Gastroesophageal sphincter (tissue), 4 donors: Measurements from ENCODE around the gene PTPRN2. TPM values are rescaled to one million over a fixed set of nuclear protein-coding genes. Genes with fewer than 3 reads are reported as not detected.

Source experiments
- ATAC-seq: fragments of 150-250 bp; one replicate; pipeline ENCODE4 v1.9.1; 2016; ENCODE audit warnings: mild to moderate bottlenecking, moderate library complexity
- H3K27ac ChIP-seq, 4 donors: fragments of 200-600 bp; sonication (generic) in 3 of 4; 1 replicate in 3 of 4; 2 replicates in 1 of 4; pipeline ENCODE4 v1.5.1; 2016 to 2019
- H3K27me3 ChIP-seq: fragments of 200-600 bp; sonication (generic); one replicate; pipeline ENCODE4 v1.5.1; 2019
- H3K36me3 ChIP-seq, 2 donors: fragments of 200-600 bp; sonication (generic); one replicate each; pipeline ENCODE4 v1.5.1; 2019; ENCODE audit warnings: control low read depth in 1 of 2
- H3K4me1 ChIP-seq, 3 donors: fragments of 200-600 bp; sonication (generic); 1 replicate in 2 of 3; 2 replicates in 1 of 3; pipeline ENCODE4 v1.5.1; 2016 to 2019; ENCODE audit warnings: control low read depth in 2 of 3
- H3K4me3 ChIP-seq, 2 donors: fragments of 200-600 bp; sonication (generic); one replicate each; pipeline ENCODE4 v1.5.1; 2019; ENCODE audit warnings: mild to moderate bottlenecking in 1 of 2, moderate library complexity in 1 of 2
- H3K9me3 ChIP-seq, 3 donors: fragments of 200-600 bp; sonication (generic); one replicate each; pipeline ENCODE4 v1.5.1; 2017 to 2019; ENCODE audit warnings: control low read depth in 2 of 3
- CTCF ChIP-seq, 4 experiments: fragments of 200-600 bp in 2 of 4; fragments of 450-650 bp in 2 of 4; sonication (generic) in 1 of 4; IDR thresholded peaks; one replicate each; pipeline ENCODE4 v1.5.1; 2017 to 2019; ENCODE audit warnings: antibody characterized with exemption in 4 of 4, mild to moderate bottlenecking in 2 of 4, moderate library complexity in 2 of 4
- EP300 ChIP-seq: sonication (generic); formaldehyde crosslinking; IDR thresholded peaks from one replicate; pipeline ENCODE4 v1.6.1; 2017; ENCODE audit warnings: antibody characterized with exemption, mild to moderate bottlenecking
- POLR2A ChIP-seq, 2 donors: fragments of 450-650 bp; IDR thresholded peaks; one replicate each; pipeline ENCODE4 v1.6.1; 2017; ENCODE audit warnings: antibody characterized with exemption in 2 of 2, mild to moderate bottlenecking in 2 of 2, moderate library complexity in 1 of 2
- POLR2AphosphoS5 ChIP-seq: sonication (generic); formaldehyde crosslinking; IDR thresholded peaks from one replicate; pipeline ENCODE4 v1.6.1; 2017; ENCODE audit warnings: antibody characterized with exemption
- WGBS, 2 donors: methylation state at CpG; one replicate each; pipeline ENCODE4 v1.1.5; 2018; ENCODE audit warnings: low coverage in 1 of 2; 5-methylcytosine and 5-hydroxymethylcytosine counted together
- total RNA-seq, 4 donors: library from RNA; depleted of rRNA; stranded (reverse); fragments of >200 nt; gene quantifications; one replicate each; pipeline ENCODE4 v1.1.0, GENCODE V29; 2016

The PTPRN2 gene
- total RNA-seq, 4 donors from 2014 or later, result 1.7 to 4.7 (median 3.3) TPM

- no peaks in the 10 kb centered on the region for H3K4me1 ChIP-seq
- TF ChIP-seq CTCF (IDR thresholded peaks at IDR 0.05) (no peak), POLR2A (IDR thresholded peaks at IDR 0.05) (no peak), POLR2AphosphoS5 (no peak), EP300 (no peak)
- WGBS, 2 donors, result 64 to 81% methylated on average over 5 to 7 of the region's 11 CpGs
- H3K4me3 ChIP-seq, result no peak overlapping the region
- H3K9me3 ChIP-seq, result no peaks in the 10 kb centered on the region
- ATAC-seq, result no peak
- no peak overlapping the region for H3K27ac ChIP-seq
- H3K36me3 ChIP-seq, result no peaks in the 10 kb centered on the region
- no peaks in the 10 kb centered on the region for H3K27me3 ChIP-seq
Measured at GRCh38 chr7:158414002-158414401, 173.6 kb downstream of the PTPRN2 start.

GRCh38 chr7:158411232-158411950 is 176.2 kb downstream of the PTPRN2 start:
- Histone ChIP-seq H3K4me3 (no peak overlapping the region), H3K4me1 (no peaks in the 10 kb centered on the region), H3K36me3 (no peaks in the 10 kb centered on the region), H3K27ac (no peak overlapping the region), H3K27me3 (no peaks in the 10 kb centered on the region), H3K9me3 (no peaks in the 10 kb centered on the region)
- TF ChIP-seq EP300 (no peak), CTCF (IDR thresholded peaks at IDR 0.05) (no peak), POLR2AphosphoS5 (no peak), POLR2A (IDR thresholded peaks at IDR 0.05) (no peak)
- 90 to 92% methylated on average over 2 to 7 of the region's 24 CpGs for WGBS, 2 donors
- peak; percentile 5 for ATAC-seq

- H3K27ac ChIP-seq, result no peak overlapping the region
- WGBS, 2 donors, result 83% methylated on average over 11 of the region's 12 CpGs; no CpG with 5 or more reads in 1 of the 2 donors
- H3K27me3 ChIP-seq, result no peaks in the 10 kb centered on the region
- TF ChIP-seq EP300, result no peak
- no peak for TF ChIP-seq POLR2AphosphoS5
- TF ChIP-seq CTCF (IDR thresholded peaks at IDR 0.05), result no peak
- TF ChIP-seq POLR2A (IDR thresholded peaks at IDR 0.05), result no peak
- no peaks in the 10 kb centered on the region for H3K36me3 ChIP-seq
- H3K4me1 ChIP-seq, result no peaks in the 10 kb centered on the region
- H3K9me3 ChIP-seq, result no peaks in the 10 kb centered on the region
- no peak overlapping the region for H3K4me3 ChIP-seq
- no peak for ATAC-seq
Measured at GRCh38 chr7:158410720-158411119, 176.9 kb downstream of the PTPRN2 start.

GRCh38 chr7:158409816-158410330 is 177.8 kb downstream of the PTPRN2 start:
- H3K4me3 ChIP-seq, result no peak overlapping the region
- no peaks in the 10 kb centered on the region for H3K9me3 ChIP-seq
- WGBS, 2 donors, result 79 to 89% methylated on average over 3 to 9 of the region's 13 CpGs
- H3K27me3 ChIP-seq, result no peaks in the 10 kb centered on the region
- TF ChIP-seq EP300 (no peak), POLR2A (IDR thresholded peaks at IDR 0.05) (no peak), CTCF (IDR thresholded peaks at IDR 0.05) (no peak), POLR2AphosphoS5 (no peak)
- no peaks in the 10 kb centered on the region for H3K4me1 ChIP-seq
- H3K36me3 ChIP-seq, result no peaks in the 10 kb centered on the region
- no peak overlapping the region for H3K27ac ChIP-seq
- no peak for ATAC-seq

- Histone ChIP-seq H3K9me3 (no peaks in the 10 kb centered on the region), H3K27me3 (no peaks in the 10 kb centered on the region), H3K4me1 (no peaks in the 10 kb centered on the region), H3K27ac (no peak overlapping the region), H3K36me3 (no peaks in the 10 kb centered on the region), H3K4me3 (no peak overlapping the region)
- ATAC-seq, result no peak
- TF ChIP-seq CTCF (IDR thresholded peaks at IDR 0.05), result no peak
- no peak for TF ChIP-seq EP300
- no peak for TF ChIP-seq POLR2A (IDR thresholded peaks at IDR 0.05)
- no peak for TF ChIP-seq POLR2AphosphoS5
- WGBS, 2 donors, result 60 to 89% methylated on average over 2 to 3 of the region's 5 CpGs
Measured at GRCh38 chr7:158409120-158409519, 178.5 kb downstream of the PTPRN2 start.
